Lung (tissue), 12 donors: ENCODE results near the gene RGS16. TPM values are rescaled to one million over a fixed set of nuclear protein-coding genes. Genes with fewer than 3 reads are reported as not detected.
A peak's percentile ranks its signal among the peaks of the same experiment; 100 is the strongest.

Experiments used
- ATAC-seq: fragments of 200-7000 bp; cut with Tn5 transposase; one replicate; pipeline ENCODE4 v1.9.1; 2020; ENCODE audit warnings: moderate number of reproducible peaks; ENCODE audit not compliant: insufficient read depth, low FRiP score
- DNase-seq, 3 donors: peaks; one replicate each; pipeline ENCODE4 v3.0.0-alpha.2; 2013 to 2017
- H3K27ac ChIP-seq, 2 donors: one replicate each; pipeline ENCODE4 v1.5.1; 2013; ENCODE audit warnings: mild to moderate bottlenecking in 2 of 2, moderate library complexity in 2 of 2, control low read depth in 1 of 2, inconsistent platforms in 1 of 2, low read depth in 1 of 2, low read length in 1 of 2
- H3K27me3 ChIP-seq, 3 donors: one replicate each; pipeline ENCODE4 v1.5.1; 2013; ENCODE audit warnings: low read length in 2 of 3; ENCODE audit not compliant: control insufficient read depth in 3 of 3, insufficient read depth in 3 of 3
- H3K36me3 ChIP-seq, 4 donors: one replicate each; pipeline ENCODE4 v1.5.1; 2013; ENCODE audit warnings: low read length in 4 of 4, mild to moderate bottlenecking in 1 of 4, moderate library complexity in 1 of 4; ENCODE audit not compliant: control insufficient read depth in 4 of 4, insufficient read depth in 4 of 4
- H3K4me1 ChIP-seq, 5 donors: one replicate each; pipeline ENCODE4 v1.5.1; 2013; ENCODE audit warnings: low read length in 5 of 5, mild to moderate bottlenecking in 2 of 5, moderate library complexity in 1 of 5; ENCODE audit not compliant: control insufficient read depth in 5 of 5, insufficient read depth in 5 of 5
- H3K4me3 ChIP-seq: one replicate; pipeline ENCODE4 v1.5.1; 2013; ENCODE audit warnings: mild to moderate bottlenecking, control low read depth, moderate library complexity
- H3K9ac ChIP-seq, 2 donors: one replicate each; pipeline ENCODE4 v1.5.1; 2013; ENCODE audit warnings: low read length in 2 of 2, control low read depth in 1 of 2; ENCODE audit not compliant: insufficient read depth in 1 of 2
- H3K9me3 ChIP-seq, 4 donors: one replicate each; pipeline ENCODE4 v1.5.1; 2013; ENCODE audit warnings: low read length in 3 of 4, mild to moderate bottlenecking in 1 of 4, moderate library complexity in 1 of 4; ENCODE audit not compliant: control insufficient read depth in 4 of 4, insufficient read depth in 3 of 4
- CTCF ChIP-seq: IDR thresholded peaks from 2 replicates; pipeline ENCODE4 v1.5.1; 2012; ENCODE audit warnings: mild to moderate bottlenecking; ENCODE audit errors: control extremely low read depth, extremely low read depth
- WGBS, 2 donors: extraction: QIAGEN DNeasy Blood & Tissue Kit; methylation state at CpG; one replicate each; pipeline ENCODE4 v1.1.7; 2013; 5-methylcytosine and 5-hydroxymethylcytosine counted together
- polyA plus RNA-seq, 2 donors: library from polyadenylated mRNA; stranded (reverse); fragments of 200-250 nt; gene quantifications; one replicate each; pipeline ENCODE4 v1.2.1, GENCODE V29; 2013
- total RNA-seq, 2 donors: library from RNA; depleted of rRNA in 1 of 2; stranded (reverse); fragments of >200 nt in 1 of 2; gene quantifications; one replicate each; pipeline ENCODE4 v1.2.1, GENCODE V29; 2014 to 2021
- donor health status: control.
- donor health status: control.
- donor health status: Bipolar disorder and iron deficiency.
- donor health status: healthy.
- donor health status: DM: yes; HTN: yes; CAD: no.

Gene RGS16
- total and polyA plus RNA-seq, 4 donors, result 12.3 to 26.6 (median 15.0) TPM

DNA sequence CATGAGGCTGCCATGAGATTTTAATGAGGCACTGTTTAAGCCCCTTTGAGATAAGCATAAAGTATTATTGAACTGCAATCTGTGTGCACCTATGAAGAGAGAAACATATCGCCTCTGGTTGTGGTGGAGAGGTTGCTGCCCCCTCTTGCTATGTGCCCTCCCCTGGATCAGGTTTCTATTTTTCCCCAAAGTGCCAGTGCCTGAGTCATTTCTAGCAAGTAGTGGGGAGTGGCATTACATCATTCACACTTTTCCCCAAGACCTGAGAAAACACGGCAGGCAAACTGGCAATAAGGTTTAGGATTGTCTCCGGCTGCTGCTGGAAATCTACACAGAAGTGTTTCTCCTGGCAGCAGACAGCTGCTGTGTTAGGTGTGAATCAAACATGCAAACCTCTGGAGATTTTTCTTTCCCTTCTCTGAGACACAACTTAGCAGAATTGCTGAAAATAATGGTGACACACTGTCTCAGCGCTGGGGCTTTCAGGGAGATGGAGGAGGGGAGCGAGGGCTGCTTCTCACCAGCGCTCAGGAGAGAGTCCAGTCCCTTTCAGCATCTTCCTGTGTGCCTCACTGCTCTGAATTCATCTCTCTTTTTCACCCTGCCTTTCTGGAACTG is 13.7 kb upstream of the RGS16 start:
- no peak for TF ChIP-seq CTCF
- peaks cover 0 to 12% (median 5%) of the 10 kb centered on the region in 3 donors for H3K27me3 ChIP-seq
- H3K9me3 ChIP-seq, result no peaks in the 10 kb centered on the region
- DNase-seq, result no peak
- no peak overlapping the region for H3K9ac ChIP-seq
- H3K27ac ChIP-seq, result no peak overlapping the region
- no peak overlapping the region for H3K4me3 ChIP-seq
- H3K36me3 ChIP-seq, result no peaks in the 10 kb centered on the region
- peaks cover 0 to 18% (median 6%) of the 10 kb centered on the region in 5 donors for H3K4me1 ChIP-seq
- WGBS, 2 donors, result 61 to 69% methylated on average over 6 of the region's 6 CpGs
- ATAC-seq, result no peak

GRCh38 chr1:182617014-182617429 is 12.8 kb upstream of the RGS16 start:
- Histone ChIP-seq H3K4me3 (no peak overlapping the region), H3K4me1 (peaks cover 0 to 18% (median 6%) of the 10 kb centered on the region in 5 donors), H3K9ac (no peak overlapping the region), H3K27ac (no peak overlapping the region), H3K9me3 (no peaks in the 10 kb centered on the region), H3K36me3 (no peaks in the 10 kb centered on the region), H3K27me3 (peaks cover 0 to 14% (median 5%) of the 10 kb centered on the region in 3 donors)
- TF ChIP-seq CTCF, result no peak
- 72 to 84% methylated on average over 4 of the region's 4 CpGs for WGBS, 2 donors
- DNase-seq, result no peak
- ATAC-seq, result no peak

GRCh38 chr1:182616130-182617013 is 12.2 kb upstream of the RGS16 start:
- no peak overlapping the region for H3K9ac ChIP-seq
- peaks cover 0 to 18% (median 6%) of the 10 kb centered on the region in 5 donors for H3K4me1 ChIP-seq
- peaks cover 0 to 14% (median 5%) of the 10 kb centered on the region in 3 donors for H3K27me3 ChIP-seq
- ATAC-seq, result peak; percentile 27
- WGBS, 2 donors, result 4 to 10% methylated on average over 17 of the region's 17 CpGs
- peak; percentile 76 to 88 (median 86) for DNase-seq
- H3K9me3 ChIP-seq, result no peaks in the 10 kb centered on the region
- no peak overlapping the region for H3K4me3 ChIP-seq
- no peaks in the 10 kb centered on the region for H3K36me3 ChIP-seq
- peak overlapping the region in 1 of 2 donors; percentile 6 for H3K27ac ChIP-seq
- TF ChIP-seq CTCF, result no peak
